ENCODE measurements around the gene EDN1.

- TF ChIP-seq POLR2AphosphoS5 (IDR thresholded peaks at IDR 0.05; ENCODE audit: borderline replicate concordance, low read depth, low read length) (no peak), EZH2 (IDR thresholded peaks at IDR 0.05) (no peak)
Measured at GRCh38 chr6:12301018-12301417, 10.9 kb downstream of the EDN1 start.

Data from SK-N-MC (cell line).